Glutamatergic neuron (in vitro differentiated cells): ENCODE measurements around the gene ZNF787. TPM values are rescaled to one million over a fixed set of nuclear protein-coding genes. Genes with fewer than 3 reads are reported as not detected.

Experiments used
- DNase-seq: peaks from one replicate; pipeline ENCODE4 v3.0.0; 2022
- H3K27ac Mint-ChIP-seq: one replicate; pipeline ENCODE4 v1.8.0; 2020; ENCODE audit warnings: mild to moderate bottlenecking, mixed read lengths, inconsistent platforms; ENCODE audit not compliant: unreplicated experiment
- H3K27me3 Mint-ChIP-seq: one replicate; pipeline ENCODE4 v1.8.0; 2020; ENCODE audit warnings: mild to moderate bottlenecking, moderate library complexity, mixed read lengths, inconsistent platforms; ENCODE audit not compliant: unreplicated experiment
- H3K36me3 Mint-ChIP-seq: one replicate; pipeline ENCODE4 v1.8.0; 2020; ENCODE audit warnings: mild to moderate bottlenecking, mixed read lengths, inconsistent platforms; ENCODE audit not compliant: unreplicated experiment
- H3K4me1 Mint-ChIP-seq: one replicate; pipeline ENCODE4 v1.8.0; 2020; ENCODE audit warnings: mild to moderate bottlenecking, low read depth, mixed read lengths, inconsistent platforms; ENCODE audit not compliant: unreplicated experiment
- H3K4me3 Mint-ChIP-seq: one replicate; pipeline ENCODE4 v1.8.0; 2020; ENCODE audit warnings: mild to moderate bottlenecking, mixed read lengths, inconsistent platforms; ENCODE audit not compliant: unreplicated experiment
- H3K9me3 Mint-ChIP-seq: one replicate; pipeline ENCODE4 v1.8.0; 2020; ENCODE audit warnings: mild to moderate bottlenecking, moderate library complexity, mixed read lengths, inconsistent platforms; ENCODE audit not compliant: unreplicated experiment
- total RNA-seq: library from RNA; stranded (reverse); fragmentation: NEBNext Ultra II Directional; extraction: Animal tissue kit (Norgen Biotek cat#: 25700); gene quantifications from one replicate; pipeline ENCODE4 v1.2.1, GENCODE V29; 2021; ENCODE audit not compliant: unreplicated experiment
- TF ChIP-seq, protein P1 (sequence below): fragments of 200-600 bp; sonication (generic); IDR thresholded peaks from one replicate; pipeline ENCODE4 v1.5.0; 2021; ENCODE audit not compliant: partially characterized antibody, unreplicated experiment

ZNF787 gene
- total RNA-seq, 1 donor from 2014 or later = 59.7 TPM

DNA sequence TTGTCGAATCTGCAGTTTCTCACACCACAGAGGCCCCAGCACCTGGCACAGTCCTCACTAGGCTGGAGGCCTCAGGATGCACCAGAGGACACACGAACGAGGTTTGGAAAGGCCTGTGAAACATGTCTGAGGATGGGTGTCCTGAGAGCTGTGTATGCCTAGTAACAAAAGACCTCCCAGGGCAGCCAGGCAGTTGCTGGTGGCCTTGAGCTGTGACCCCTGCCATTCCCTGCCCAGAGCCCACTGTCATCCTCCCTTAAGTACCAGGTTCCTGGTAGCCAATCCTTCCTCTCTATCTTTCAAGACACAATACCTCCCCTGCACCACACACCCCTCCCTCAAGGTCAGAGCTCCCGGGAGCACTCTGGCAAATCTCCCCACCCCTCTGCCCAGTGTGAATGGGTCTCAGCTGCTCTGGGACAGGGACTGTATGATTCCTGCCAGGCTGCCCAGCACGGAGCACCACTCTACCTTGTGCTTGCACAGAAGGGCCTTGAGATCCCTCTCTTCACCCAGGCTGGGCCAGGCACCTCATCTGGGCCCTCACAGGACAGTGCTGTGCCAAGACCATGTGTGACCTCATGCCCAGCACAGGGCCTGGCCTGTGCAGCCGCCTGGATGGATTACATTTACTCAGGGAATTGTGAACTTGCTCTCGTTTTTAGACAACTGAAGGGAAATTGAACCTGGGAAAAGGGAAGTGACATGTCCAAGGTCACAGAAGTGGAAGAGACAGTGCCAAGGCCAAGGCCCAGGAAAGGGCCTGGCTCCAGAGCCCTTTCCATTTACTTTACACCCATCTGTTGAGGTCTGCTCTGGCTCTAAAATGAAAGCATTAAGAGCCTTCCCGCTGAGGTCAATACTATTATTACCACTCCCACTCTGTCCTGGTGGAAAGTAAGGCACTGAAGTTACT, 2.2 kb downstream of the ZNF787 start:
- Mint-ChIP-seq H3K36me3 (no peaks in the 10 kb centered on the region), H3K9me3 (peaks cover 16% of the 10 kb centered on the region), H3K27me3 (peaks cover 21% of the 10 kb centered on the region), H3K27ac (peak overlapping the region; percentile 93), H3K4me1 (peaks cover 44% of the 10 kb centered on the region), H3K4me3 (peak overlapping the region; percentile 89)
- DNase-seq = no peak
- TF ChIP-seq, protein P1, sequence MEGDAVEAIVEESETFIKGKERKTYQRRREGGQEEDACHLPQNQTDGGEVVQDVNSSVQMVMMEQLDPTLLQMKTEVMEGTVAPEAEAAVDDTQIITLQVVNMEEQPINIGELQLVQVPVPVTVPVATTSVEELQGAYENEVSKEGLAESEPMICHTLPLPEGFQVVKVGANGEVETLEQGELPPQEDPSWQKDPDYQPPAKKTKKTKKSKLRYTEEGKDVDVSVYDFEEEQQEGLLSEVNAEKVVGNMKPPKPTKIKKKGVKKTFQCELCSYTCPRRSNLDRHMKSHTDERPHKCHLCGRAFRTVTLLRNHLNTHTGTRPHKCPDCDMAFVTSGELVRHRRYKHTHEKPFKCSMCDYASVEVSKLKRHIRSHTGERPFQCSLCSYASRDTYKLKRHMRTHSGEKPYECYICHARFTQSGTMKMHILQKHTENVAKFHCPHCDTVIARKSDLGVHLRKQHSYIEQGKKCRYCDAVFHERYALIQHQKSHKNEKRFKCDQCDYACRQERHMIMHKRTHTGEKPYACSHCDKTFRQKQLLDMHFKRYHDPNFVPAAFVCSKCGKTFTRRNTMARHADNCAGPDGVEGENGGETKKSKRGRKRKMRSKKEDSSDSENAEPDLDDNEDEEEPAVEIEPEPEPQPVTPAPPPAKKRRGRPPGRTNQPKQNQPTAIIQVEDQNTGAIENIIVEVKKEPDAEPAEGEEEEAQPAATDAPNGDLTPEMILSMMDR = no peak

DNA sequence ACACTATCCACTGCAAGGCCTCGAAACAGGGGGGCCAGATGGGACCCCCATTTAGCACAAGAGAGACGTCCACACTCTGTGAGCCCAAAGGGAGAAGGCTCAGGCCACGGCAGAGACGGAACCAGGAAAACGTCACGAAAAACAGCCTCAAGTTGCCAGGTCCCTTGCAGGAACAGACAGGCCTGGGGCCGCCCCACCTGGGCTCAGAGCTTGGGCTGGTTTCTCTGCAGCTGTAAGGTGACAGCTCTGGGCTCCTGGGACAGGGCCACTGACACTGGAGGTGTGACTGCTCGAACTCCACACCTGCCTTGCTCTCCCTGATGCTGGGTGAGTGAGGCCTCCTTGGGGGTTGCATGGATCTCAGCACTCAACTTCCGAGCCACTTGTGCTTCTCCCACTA, 3.2 kb downstream of the ZNF787 start:
- H3K4me1 Mint-ChIP-seq = peaks cover 53% of the 10 kb centered on the region
- H3K36me3 Mint-ChIP-seq = no peaks in the 10 kb centered on the region
- peaks cover 18% of the 10 kb centered on the region for H3K9me3 Mint-ChIP-seq
- H3K4me3 Mint-ChIP-seq = peak overlapping the region; percentile 81
- TF ChIP-seq, protein P1 = no peak
- DNase-seq = no peak
- peaks cover 24% of the 10 kb centered on the region for H3K27me3 Mint-ChIP-seq
- peak overlapping the region; percentile 93 for H3K27ac Mint-ChIP-seq

DNA sequence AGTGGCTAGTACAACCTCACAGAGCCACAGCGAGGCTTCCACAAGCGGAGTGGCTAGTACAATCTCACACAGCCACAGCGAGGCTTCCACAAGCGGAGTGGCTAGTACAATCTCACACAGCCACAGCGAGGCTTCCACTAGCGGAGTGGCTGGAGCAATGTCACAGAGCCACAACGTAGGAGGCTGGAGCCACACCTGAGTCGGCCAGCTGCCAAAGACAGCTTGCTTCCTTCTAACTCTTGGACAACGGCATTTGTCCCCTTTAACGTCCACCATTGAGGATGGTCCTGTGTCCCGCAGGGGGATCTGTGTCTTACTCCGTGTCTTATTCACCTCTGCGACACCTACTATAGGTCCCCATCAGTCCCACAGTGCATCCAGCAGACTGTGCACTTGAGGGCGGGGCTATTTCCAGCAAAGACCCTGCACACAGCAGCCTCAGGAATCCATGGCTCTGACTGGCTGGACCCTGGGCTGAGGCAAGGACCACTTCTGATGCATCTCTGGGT, 3.7 kb downstream of the ZNF787 start:
- H3K4me3 Mint-ChIP-seq = peak overlapping the region; percentile 81

DNA sequence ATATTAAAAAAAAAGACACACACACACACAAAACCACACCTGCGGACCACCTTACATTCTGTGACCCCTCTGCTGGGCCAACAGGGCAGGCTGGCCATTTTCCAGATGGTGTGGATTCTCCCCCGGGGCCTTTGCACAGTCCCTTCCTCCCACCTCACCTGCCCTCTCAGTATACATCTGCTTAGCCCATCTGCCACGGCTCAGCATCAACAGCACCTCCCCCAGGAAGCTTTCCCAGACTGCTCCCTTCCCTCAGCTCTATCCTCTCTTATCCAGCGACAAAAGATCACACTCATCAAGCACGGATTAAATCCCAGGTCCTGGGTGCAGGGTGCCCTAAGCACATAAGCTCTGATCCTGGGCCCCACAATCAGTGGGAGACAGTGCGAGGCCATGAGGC, 4.5 kb downstream of the ZNF787 start:
- DNase-seq = peak; percentile 75
- Mint-ChIP-seq H3K4me1 (peaks cover 56% of the 10 kb centered on the region), H3K36me3 (no peaks in the 10 kb centered on the region), H3K27me3 (peaks cover 18% of the 10 kb centered on the region), H3K27ac (peak overlapping the region; percentile 96), H3K4me3 (peak overlapping the region; percentile 83), H3K9me3 (peaks cover 14% of the 10 kb centered on the region)
- TF ChIP-seq, protein P1 = no peak

More for the DNA sequence above, 3.7 kb downstream of the ZNF787 start:
- peak; percentile 52 for DNase-seq
- Mint-ChIP-seq H3K36me3 (no peaks in the 10 kb centered on the region), H3K4me1 (peaks cover 56% of the 10 kb centered on the region), H3K9me3 (peaks cover 18% of the 10 kb centered on the region), H3K27me3 (peaks cover 24% of the 10 kb centered on the region), H3K27ac (peak overlapping the region; percentile 93)
- TF ChIP-seq, protein P1 = no peak

DNA sequence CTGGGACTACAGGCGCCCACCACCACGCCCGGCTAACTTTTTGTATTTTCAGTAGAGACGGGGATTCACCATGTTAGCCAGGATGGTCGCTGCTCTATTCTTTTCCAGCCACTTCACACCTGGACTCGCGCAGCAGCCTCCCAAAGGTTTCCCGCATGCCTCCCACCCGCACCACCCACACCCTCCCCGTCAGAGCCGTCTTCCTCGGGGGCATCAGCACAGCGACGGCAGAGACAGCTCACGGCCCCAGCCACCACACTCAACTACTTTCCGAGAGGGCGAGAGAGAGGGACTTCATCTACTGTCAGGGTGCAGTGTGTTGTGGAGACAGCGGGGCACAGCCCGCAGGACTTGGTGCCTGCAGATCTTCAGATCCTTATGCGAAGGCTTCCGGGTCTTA, 5.6 kb downstream of the ZNF787 start:
- H3K4me3 Mint-ChIP-seq = peak overlapping the region; percentile 46
- H3K27me3 Mint-ChIP-seq = peaks cover 17% of the 10 kb centered on the region
- peak overlapping the region; percentile 98 for H3K27ac Mint-ChIP-seq
- H3K9me3 Mint-ChIP-seq = peaks cover 13% of the 10 kb centered on the region
- TF ChIP-seq, protein P1 = no peak
- no peak for DNase-seq
- no peaks in the 10 kb centered on the region for H3K36me3 Mint-ChIP-seq
- peaks cover 56% of the 10 kb centered on the region for H3K4me1 Mint-ChIP-seq
